OCI-M1 (cell line): Measurements from ENCODE around the gene PCDHB2.
"Not testable (repeated sequence)": the region's sequence is repeated elsewhere in the genome, so short reads cannot be mapped to it uniquely, and the experiment has no call there.

ENCODE experiments used
- DNase-seq: peaks from one replicate; lab custom pipeline; 2025; lab: John Stamatoyannopoulos, UW

Gene PCDHB2

GRCh38 chr5:141135718-141136266 lies 41.4 kb downstream of the PCDHB2 start:
- DNase-seq, result no peak

GRCh38 chr5:141137346-141137745 lies 42.9 kb downstream of the PCDHB2 start:
- DNase-seq, result not testable (repeated sequence)
